GM10266 (cell line): ENCODE data around the gene KY.

Experiments
- DNase-seq: peaks from one replicate; pipeline ENCODE4 v3.0.0; 2012; ENCODE audit errors: extremely low spot score
- TF ChIP-seq, protein P1 (sequence below): IDR thresholded peaks from 2 replicates; pipeline ENCODE4 v1.5.1; 2012; ENCODE audit warnings: mild to moderate bottlenecking, low read depth; ENCODE audit not compliant: control insufficient read depth, insufficient read depth; ENCODE audit errors: missing control alignments

Gene KY

GRCh38 chr3:134563601-134564000 lies 87.2 kb downstream of the KY start:
- no peak for DNase-seq
- TF ChIP-seq, protein P1, sequence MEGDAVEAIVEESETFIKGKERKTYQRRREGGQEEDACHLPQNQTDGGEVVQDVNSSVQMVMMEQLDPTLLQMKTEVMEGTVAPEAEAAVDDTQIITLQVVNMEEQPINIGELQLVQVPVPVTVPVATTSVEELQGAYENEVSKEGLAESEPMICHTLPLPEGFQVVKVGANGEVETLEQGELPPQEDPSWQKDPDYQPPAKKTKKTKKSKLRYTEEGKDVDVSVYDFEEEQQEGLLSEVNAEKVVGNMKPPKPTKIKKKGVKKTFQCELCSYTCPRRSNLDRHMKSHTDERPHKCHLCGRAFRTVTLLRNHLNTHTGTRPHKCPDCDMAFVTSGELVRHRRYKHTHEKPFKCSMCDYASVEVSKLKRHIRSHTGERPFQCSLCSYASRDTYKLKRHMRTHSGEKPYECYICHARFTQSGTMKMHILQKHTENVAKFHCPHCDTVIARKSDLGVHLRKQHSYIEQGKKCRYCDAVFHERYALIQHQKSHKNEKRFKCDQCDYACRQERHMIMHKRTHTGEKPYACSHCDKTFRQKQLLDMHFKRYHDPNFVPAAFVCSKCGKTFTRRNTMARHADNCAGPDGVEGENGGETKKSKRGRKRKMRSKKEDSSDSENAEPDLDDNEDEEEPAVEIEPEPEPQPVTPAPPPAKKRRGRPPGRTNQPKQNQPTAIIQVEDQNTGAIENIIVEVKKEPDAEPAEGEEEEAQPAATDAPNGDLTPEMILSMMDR = no peak

GRCh38 chr3:134562055-134562454 lies 88.8 kb downstream of the KY start:
- DNase-seq = no peak
- TF ChIP-seq, protein P1 = no peak

DNA sequence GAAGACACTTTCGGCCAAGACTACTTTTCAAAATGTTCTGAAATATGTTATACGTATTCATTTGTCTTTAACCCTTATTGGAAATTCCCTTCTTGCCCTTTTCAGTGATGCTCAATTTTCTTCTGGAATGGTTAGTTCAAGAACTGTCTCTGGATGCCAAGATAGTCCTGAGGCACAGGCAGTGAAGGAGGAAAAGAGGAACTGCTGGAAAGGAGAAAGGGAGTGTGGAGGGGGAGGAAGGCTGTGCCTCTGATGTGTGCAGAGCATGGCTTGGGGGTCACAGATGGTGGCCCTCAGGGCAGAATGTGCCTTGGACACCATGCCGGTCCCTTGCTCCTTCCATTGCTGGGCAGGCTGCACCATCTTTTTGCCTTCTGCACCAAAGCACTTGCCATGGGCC lies 91.2 kb downstream of the KY start:
- no peak for DNase-seq
- TF ChIP-seq, protein P1 = no peak
